Liver (tissue), 3 donors: ENCODE measurements around the gene MAP2K3.
"Not testable (repeated sequence)": the region's sequence is repeated elsewhere in the genome, so short reads cannot be mapped to it uniquely, and the experiment has no call there.

Experiments used
- CTCF ChIP-seq: fragments of 150-350 bp; IDR thresholded peaks from 2 replicates; pipeline ENCODE4 v1.5.1; 2017; ENCODE audit warnings: improper control_type of control experiment, low read depth, low read length; ENCODE audit not compliant: missing input control
- GABPA ChIP-seq, 2 donors: IDR thresholded peaks in 1 of 2; conservative IDR thresholded peaks in 1 of 2; 2 replicates each; pipeline ENCODE4 v1.6.1; 2016; ENCODE audit warnings: antibody characterized with exemption in 2 of 2, mild to moderate bottlenecking in 1 of 2, moderate library complexity in 1 of 2
- HNF4G ChIP-seq: IDR thresholded peaks from 2 replicates; pipeline ENCODE4 v1.6.1; 2016; ENCODE audit warnings: antibody characterized with exemption
- donor health status: healthy.
- donor health status: healthy.

- TF ChIP-seq CTCF; GABPA (IDR thresholded peaks at IDR 0.05 in 1 of 2, conservative IDR thresholded peaks at IDR 0.05 in 1 of 2); HNF4G: not testable (repeated sequence)
Measured at GRCh38 chr17:21340407-21340806, 55.9 kb downstream of the MAP2K3 start.
